ENCODE measurements around the gene CHD9. TPM values are rescaled to one million over a fixed set of nuclear protein-coding genes. Genes with fewer than 3 reads are reported as not detected.

Gene CHD9
- total and polyA plus RNA-seq, 9 of the 15 experiments (the other 6 are each of a cell fraction or from before 2014, with no cell fraction given): 29.0 to 69.3 (median 40.6) TPM

DNA sequence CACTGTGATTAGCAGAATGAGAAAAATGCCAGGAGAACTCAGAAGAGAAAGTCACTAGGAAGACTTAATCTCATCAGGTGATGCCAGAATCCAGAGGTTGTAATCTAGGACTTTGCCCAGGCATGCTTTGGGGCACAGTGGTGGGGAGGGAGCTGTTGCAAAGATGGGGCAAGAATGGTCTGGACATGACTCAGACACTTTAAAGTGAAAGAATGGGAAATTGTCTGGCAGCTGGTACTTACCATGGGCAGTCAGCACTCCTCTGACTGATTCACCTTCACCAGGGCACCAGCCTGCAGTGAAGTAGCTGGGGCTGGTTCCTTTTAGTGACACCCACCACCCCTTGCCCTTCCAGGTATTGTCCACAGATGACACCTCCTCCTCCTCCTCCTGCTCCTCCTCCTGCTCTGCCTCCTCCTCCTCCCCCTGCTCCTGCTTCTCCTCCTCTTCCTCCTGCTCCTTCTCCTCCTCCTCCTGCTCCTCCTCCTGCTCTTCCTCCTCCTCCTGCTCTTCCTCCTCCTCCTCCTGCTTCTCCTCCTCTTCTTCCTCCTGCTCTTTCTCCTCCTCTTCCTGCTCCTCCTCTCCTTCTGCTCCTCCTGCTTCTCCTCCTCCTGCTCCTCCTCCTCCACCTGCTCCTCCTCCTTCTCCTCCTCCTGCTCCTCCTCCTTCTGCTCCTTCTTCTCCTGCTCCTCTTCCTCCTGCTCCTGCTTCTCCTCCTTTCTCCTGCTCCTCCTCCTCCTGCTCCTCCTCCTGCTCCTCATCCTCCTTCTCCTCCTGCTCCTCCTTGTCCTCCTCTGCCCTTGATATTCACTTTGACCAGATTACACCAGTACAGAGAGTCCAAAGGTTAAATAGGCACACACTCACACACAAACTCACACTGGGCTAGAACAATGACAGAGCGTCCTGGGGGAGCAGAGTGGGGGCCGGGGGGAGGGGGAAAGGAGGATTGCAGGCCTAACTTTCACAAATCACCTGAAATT is 2.0 kb upstream of the CHD9 start, which contains the start of gene CHD9NB (continued):
- TF ChIP-seq RBM14 (IDR thresholded peaks at IDR 0.05; ENCODE audit: borderline replicate concordance, insufficient read depth, low read depth, low read length) (no peak), ZNF766 (CRISPR knock-in tag; conservative IDR thresholded peaks at IDR 0.05) (no peak), SUPT5H (IDR thresholded peaks at IDR 0.05) (0 out of 2 replicates have a peak, but pooled peaks have one; percentile 22), MCM2 (IDR thresholded peaks at IDR 0.05; ENCODE audit: low read depth) (peak; percentile 90), HDAC8 (tag; IDR thresholded peaks at IDR 0.05) (no peak), HSF4 (CRISPR knock-in tag; IDR thresholded peaks at IDR 0.05; ENCODE audit: borderline replicate concordance) (no peak), MTA3 (IDR thresholded peaks at IDR 0.05; ENCODE audit: borderline replicate concordance) (no peak), SAP30 (IDR thresholded peaks at IDR 0.05; ENCODE audit: borderline replicate concordance, insufficient read depth, low read depth, low read length, poor library complexity, severe bottlenecking) (no peak), POLR2A (conservative IDR thresholded peaks at IDR 0.05) (0 out of 2 replicates have a peak, but pooled peaks have one; percentile 21), ZNF707 (CRISPR knock-in tag; conservative IDR thresholded peaks at IDR 0.05) (no peak), XRCC4 (IDR thresholded peaks at IDR 0.05; ENCODE audit: extremely low read depth, insufficient read depth, insufficient read length) (no peak), KLF6 (CRISPR knock-in tag; IDR thresholded peaks at IDR 0.05; ENCODE audit: borderline replicate concordance) (no peak), RAD21 (CRISPR knock-in tag; conservative IDR thresholded peaks at IDR 0.05 in 1 of 2, IDR thresholded peaks at IDR 0.05 in 1 of 2) (no peak), HMG20B (CRISPR knock-in tag; IDR thresholded peaks at IDR 0.05) (no peak)
- TF ChIP-seq, protein P1, sequence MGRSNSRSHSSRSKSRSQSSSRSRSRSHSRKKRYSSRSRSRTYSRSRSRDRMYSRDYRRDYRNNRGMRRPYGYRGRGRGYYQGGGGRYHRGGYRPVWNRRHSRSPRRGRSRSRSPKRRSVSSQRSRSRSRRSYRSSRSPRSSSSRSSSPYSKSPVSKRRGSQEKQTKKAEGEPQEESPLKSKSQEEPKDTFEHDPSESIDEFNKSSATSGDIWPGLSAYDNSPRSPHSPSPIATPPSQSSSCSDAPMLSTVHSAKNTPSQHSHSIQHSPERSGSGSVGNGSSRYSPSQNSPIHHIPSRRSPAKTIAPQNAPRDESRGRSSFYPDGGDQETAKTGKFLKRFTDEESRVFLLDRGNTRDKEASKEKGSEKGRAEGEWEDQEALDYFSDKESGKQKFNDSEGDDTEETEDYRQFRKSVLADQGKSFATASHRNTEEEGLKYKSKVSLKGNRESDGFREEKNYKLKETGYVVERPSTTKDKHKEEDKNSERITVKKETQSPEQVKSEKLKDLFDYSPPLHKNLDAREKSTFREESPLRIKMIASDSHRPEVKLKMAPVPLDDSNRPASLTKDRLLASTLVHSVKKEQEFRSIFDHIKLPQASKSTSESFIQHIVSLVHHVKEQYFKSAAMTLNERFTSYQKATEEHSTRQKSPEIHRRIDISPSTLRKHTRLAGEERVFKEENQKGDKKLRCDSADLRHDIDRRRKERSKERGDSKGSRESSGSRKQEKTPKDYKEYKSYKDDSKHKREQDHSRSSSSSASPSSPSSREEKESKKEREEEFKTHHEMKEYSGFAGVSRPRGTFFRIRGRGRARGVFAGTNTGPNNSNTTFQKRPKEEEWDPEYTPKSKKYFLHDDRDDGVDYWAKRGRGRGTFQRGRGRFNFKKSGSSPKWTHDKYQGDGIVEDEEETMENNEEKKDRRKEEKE (IDR thresholded peaks at IDR 0.05; ENCODE audit: borderline replicate concordance in 1 of 2, control insufficient read depth in 1 of 2, low read depth in 2 of 2, low read length in 1 of 2): peak in 1 of 2 experiments; percentile 27; a peak in 1 of 4 replicates
- TF ChIP-seq, protein P2, sequence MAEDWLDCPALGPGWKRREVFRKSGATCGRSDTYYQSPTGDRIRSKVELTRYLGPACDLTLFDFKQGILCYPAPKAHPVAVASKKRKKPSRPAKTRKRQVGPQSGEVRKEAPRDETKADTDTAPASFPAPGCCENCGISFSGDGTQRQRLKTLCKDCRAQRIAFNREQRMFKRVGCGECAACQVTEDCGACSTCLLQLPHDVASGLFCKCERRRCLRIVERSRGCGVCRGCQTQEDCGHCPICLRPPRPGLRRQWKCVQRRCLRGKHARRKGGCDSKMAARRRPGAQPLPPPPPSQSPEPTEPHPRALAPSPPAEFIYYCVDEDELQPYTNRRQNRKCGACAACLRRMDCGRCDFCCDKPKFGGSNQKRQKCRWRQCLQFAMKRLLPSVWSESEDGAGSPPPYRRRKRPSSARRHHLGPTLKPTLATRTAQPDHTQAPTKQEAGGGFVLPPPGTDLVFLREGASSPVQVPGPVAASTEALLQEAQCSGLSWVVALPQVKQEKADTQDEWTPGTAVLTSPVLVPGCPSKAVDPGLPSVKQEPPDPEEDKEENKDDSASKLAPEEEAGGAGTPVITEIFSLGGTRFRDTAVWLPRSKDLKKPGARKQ (CRISPR knock-in tag; IDR thresholded peaks at IDR 0.05): no peak
- TF ChIP-seq, protein P3, sequence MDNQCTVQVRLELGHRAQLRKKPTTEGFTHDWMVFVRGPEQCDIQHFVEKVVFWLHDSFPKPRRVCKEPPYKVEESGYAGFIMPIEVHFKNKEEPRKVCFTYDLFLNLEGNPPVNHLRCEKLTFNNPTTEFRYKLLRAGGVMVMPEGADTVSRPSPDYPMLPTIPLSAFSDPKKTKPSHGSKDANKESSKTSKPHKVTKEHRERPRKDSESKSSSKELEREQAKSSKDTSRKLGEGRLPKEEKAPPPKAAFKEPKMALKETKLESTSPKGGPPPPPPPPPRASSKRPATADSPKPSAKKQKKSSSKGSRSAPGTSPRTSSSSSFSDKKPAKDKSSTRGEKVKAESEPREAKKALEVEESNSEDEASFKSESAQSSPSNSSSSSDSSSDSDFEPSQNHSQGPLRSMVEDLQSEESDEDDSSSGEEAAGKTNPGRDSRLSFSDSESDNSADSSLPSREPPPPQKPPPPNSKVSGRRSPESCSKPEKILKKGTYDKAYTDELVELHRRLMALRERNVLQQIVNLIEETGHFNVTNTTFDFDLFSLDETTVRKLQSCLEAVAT (IDR thresholded peaks at IDR 0.05): peak; percentile 66 to 75; a peak in 2 of 4 replicates
- TF ChIP-seq, protein P4, sequence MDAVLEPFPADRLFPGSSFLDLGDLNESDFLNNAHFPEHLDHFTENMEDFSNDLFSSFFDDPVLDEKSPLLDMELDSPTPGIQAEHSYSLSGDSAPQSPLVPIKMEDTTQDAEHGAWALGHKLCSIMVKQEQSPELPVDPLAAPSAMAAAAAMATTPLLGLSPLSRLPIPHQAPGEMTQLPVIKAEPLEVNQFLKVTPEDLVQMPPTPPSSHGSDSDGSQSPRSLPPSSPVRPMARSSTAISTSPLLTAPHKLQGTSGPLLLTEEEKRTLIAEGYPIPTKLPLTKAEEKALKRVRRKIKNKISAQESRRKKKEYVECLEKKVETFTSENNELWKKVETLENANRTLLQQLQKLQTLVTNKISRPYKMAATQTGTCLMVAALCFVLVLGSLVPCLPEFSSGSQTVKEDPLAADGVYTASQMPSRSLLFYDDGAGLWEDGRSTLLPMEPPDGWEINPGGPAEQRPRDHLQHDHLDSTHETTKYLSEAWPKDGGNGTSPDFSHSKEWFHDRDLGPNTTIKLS (IDR thresholded peaks at IDR 0.05; ENCODE audit: borderline replicate concordance, low read depth): no peak
